Upper lobe of left lung (tissue), 4 donors: ENCODE results near the gene ATP6V0E1.

Source experiments
- CTCF ChIP-seq, 6 experiments: fragments of 450-650 bp in 4 of 6; fragments of 200-600 bp in 2 of 6; sonication (generic) in 2 of 6; IDR thresholded peaks; one replicate each; pipeline ENCODE4 v1.5.1; 2016 to 2019; ENCODE audit warnings: antibody characterized with exemption in 6 of 6
- POLR2A ChIP-seq, 4 donors: fragments of 450-650 bp; IDR thresholded peaks; one replicate each; pipeline ENCODE4 v1.5.1; 2016 to 2017; ENCODE audit warnings: antibody characterized with exemption in 4 of 4, mild to moderate bottlenecking in 2 of 4

DNA sequence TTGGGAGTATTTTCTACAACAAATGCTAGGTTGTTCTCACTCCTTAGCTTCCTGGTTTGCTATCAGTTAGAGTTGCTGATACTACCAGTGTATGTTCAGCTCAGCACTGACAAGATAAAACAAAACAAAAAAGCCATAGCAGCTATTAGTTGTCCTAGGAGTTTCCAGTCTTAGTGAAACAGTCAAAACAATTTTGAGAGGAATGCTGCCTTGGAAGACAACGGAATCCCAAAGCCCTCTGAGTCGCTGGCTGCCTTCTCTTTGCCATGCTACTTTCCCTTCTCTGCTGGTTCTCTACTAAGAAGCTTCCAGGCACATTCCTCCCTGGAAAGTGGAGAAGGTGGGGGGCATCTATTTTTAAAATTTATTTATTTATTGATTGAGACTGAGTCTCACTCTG is 67.2 kb downstream of the ATP6V0E1 start:
- TF ChIP-seq CTCF (IDR thresholded peaks at IDR 0.05) (no peak), POLR2A (IDR thresholded peaks at IDR 0.05) (no peak)
